ENCODE results near the gene NRN1L. TPM values are rescaled to one million over a fixed set of nuclear protein-coding genes. Genes with fewer than 3 reads are reported as not detected.

NRN1L gene
- total RNA-seq, 5 donors from 2014 or later (not counting 1 experiment from before 2014, with no cell fraction given), result 0.72 to 5.3 (median 3.1) TPM

DNA sequence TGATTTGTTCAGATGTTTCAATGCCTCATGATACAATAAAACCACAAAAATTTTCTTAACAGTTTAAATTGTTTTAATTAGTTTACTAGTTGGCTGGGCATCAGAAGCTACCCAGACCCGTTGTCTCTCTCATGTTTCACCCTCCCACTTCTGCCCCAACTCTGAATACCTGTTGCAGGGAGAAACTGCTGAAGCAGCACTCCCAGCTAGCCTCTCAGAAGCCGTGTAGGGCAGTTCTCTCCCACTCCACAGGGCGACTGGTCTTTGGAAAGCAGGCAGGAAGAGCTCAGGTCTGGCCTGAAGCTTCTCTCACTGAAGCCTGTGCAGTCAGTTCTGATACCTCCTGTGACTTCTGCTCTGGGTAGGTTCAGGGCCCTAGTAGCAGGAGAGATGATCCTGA, 13.4 kb upstream of the NRN1L start:
- ATAC-seq (replicated peaks in 1 of 4) (no peak), DNase-seq (no peak)
- H3K27ac Mint-ChIP-seq, result peak overlapping the region in 1 of 2 donors; percentile 91
- peaks cover 14% of the 10 kb centered on the region for H3K36me3 Mint-ChIP-seq
- no peak overlapping the region for H3K4me3 ChIP-seq (ENCODE audit: control insufficient read depth in 1 of 2, extremely low read depth in 1 of 2, low read length in 1 of 2)
- ChIA-PET CTCF (interaction anchor here in 1 of 2 donors (0.6 to 0.7 kb wide), 2 partner anchors 72 to 132 kb away, joined by 3 read pairs; no protein-coding TSS in a partner anchor), POLR2A (interaction anchor here in 1 of 2 donors (0.7 kb wide), 1 partner anchor 19 kb away, joined by 14 read pairs; no protein-coding TSS in a partner anchor)
- peaks cover 14 to 38% of the 10 kb centered on the region in 2 experiments for H3K4me1 ChIP-seq (ENCODE audit: control insufficient read depth in 1 of 2, extremely low read depth in 1 of 2, insufficient read depth in 2 of 2, low read length in 2 of 2)
- no peaks in the 10 kb centered on the region for H3K27me3 Mint-ChIP-seq
- no peaks in the 10 kb centered on the region for H3K9me3 ChIP-seq
- peaks cover 2 to 28% of the 10 kb centered on the region in 2 donors for H3K36me3 ChIP-seq (ENCODE audit: control insufficient read depth in 2 of 2, extremely low read depth in 1 of 2, insufficient read depth in 1 of 2, low read length in 1 of 2)
- H3K4me3 Mint-ChIP-seq, result peak overlapping the region in 1 of 3 donors; percentile 95
- no peak overlapping the region for H3K27ac ChIP-seq (ENCODE audit: low read length)
- no peaks in the 10 kb centered on the region for H3K27me3 ChIP-seq (replicated peaks in 1 of 2; ENCODE audit: control insufficient read depth in 2 of 2, extremely low read depth in 1 of 2, insufficient read depth in 2 of 2, low read length in 1 of 2)
- WGBS (ENCODE audit: insufficient coverage), result 82% methylated on average over 2 of the region's 3 CpGs
- peaks cover 28 to 38% (median 34%) of the 10 kb centered on the region in 3 donors for H3K4me1 Mint-ChIP-seq
- no peaks in the 10 kb centered on the region for H3K9me3 Mint-ChIP-seq

GRCh38 chr16:67872131-67872630, 12.5 kb upstream of the NRN1L start:
- Histone ChIP-seq H3K4me3 (ENCODE audit: control insufficient read depth in 1 of 2, extremely low read depth in 1 of 2, low read length in 1 of 2) (peak overlapping the region; percentile 85 to 94), H3K36me3 (ENCODE audit: control insufficient read depth in 2 of 2, extremely low read depth in 1 of 2, insufficient read depth in 1 of 2, low read length in 1 of 2) (peaks cover 8 to 34% of the 10 kb centered on the region in 2 donors), H3K27ac (ENCODE audit: low read length) (peak overlapping the region; percentile 90), H3K4me1 (ENCODE audit: control insufficient read depth in 1 of 2, extremely low read depth in 1 of 2, insufficient read depth in 2 of 2, low read length in 2 of 2) (peaks cover 14 to 43% of the 10 kb centered on the region in 2 experiments), H3K9me3 (no peaks in the 10 kb centered on the region), H3K27me3 (replicated peaks in 1 of 2; ENCODE audit: control insufficient read depth in 2 of 2, extremely low read depth in 1 of 2, insufficient read depth in 2 of 2, low read length in 1 of 2) (no peaks in the 10 kb centered on the region)
- Mint-ChIP-seq H3K27ac (peak overlapping the region; percentile 87 to 91), H3K4me3 (peak overlapping the region; percentile 90 to 95 (median 92)), H3K4me1 (peaks cover 29 to 42% (median 35%) of the 10 kb centered on the region in 3 donors), H3K27me3 (no peaks in the 10 kb centered on the region), H3K9me3 (no peaks in the 10 kb centered on the region), H3K36me3 (peaks cover 17% of the 10 kb centered on the region)
- ChIA-PET POLR2A (no interaction called here), CTCF (no interaction called here)
- no CpG with 5 or more reads among the region's 2 CpGs for WGBS (ENCODE audit: insufficient coverage)
- DNase-seq (no peak), ATAC-seq (replicated peaks in 1 of 4) (no peak)

- H3K4me3 ChIP-seq (ENCODE audit: control insufficient read depth in 1 of 2, extremely low read depth in 1 of 2, low read length in 1 of 2), result peak within 1 kb of the TSS; percentile 85 to 94
- Mint-ChIP-seq H3K4me1 (peaks cover 29 to 42% (median 35%) of the 10 kb centered on the region in 3 donors), H3K36me3 (peaks cover 24% of the 10 kb centered on the region), H3K27ac (peak within 1 kb of the TSS; percentile 89 to 91), H3K9me3 (no peaks in the 10 kb centered on the region), H3K27me3 (no peaks in the 10 kb centered on the region), H3K4me3 (peak within 1 kb of the TSS; percentile 90 to 95 (median 92))
- DNase-seq, result peak; percentile 63 to 91 (median 82)
- peak; percentile 91 to 96 (median 92) for ATAC-seq (replicated peaks in 1 of 4)
- peaks cover 14 to 43% of the 10 kb centered on the region in 2 experiments for H3K4me1 ChIP-seq (ENCODE audit: control insufficient read depth in 1 of 2, extremely low read depth in 1 of 2, insufficient read depth in 2 of 2, low read length in 2 of 2)
- peaks cover 11 to 35% of the 10 kb centered on the region in 2 donors for H3K36me3 ChIP-seq (ENCODE audit: control insufficient read depth in 2 of 2, extremely low read depth in 1 of 2, insufficient read depth in 1 of 2, low read length in 1 of 2)
- CTCF ChIA-PET, result interaction anchor here in 1 of 2 donors (0.8 kb wide), 1 partner anchor 11 kb away, joined by 3 read pairs; no protein-coding TSS in a partner anchor
- peak within 1 kb of the TSS; percentile 90 for H3K27ac ChIP-seq (ENCODE audit: low read length)
- no peaks in the 10 kb centered on the region for H3K9me3 ChIP-seq
- WGBS (ENCODE audit: insufficient coverage), result 2% methylated on average over 71 of the region's 72 CpGs
- no peaks in the 10 kb centered on the region for H3K27me3 ChIP-seq (replicated peaks in 1 of 2; ENCODE audit: control insufficient read depth in 2 of 2, extremely low read depth in 1 of 2, insufficient read depth in 2 of 2, low read length in 1 of 2)
- POLR2A ChIA-PET, result no interaction called here
Observed at GRCh38 chr16:67872631-67873434, 11.9 kb upstream of the NRN1L start, which contains the start of gene EDC4. TSS of gene EDC4 (plus strand) at chr16:67873052. CDS start at chr16:67873262, 210 bp downstream.

GRCh38 chr16:67873435-67874370, 11.0 kb upstream of the NRN1L start:
- Mint-ChIP-seq H3K27me3 (no peaks in the 10 kb centered on the region), H3K4me1 (peaks cover 29 to 42% (median 35%) of the 10 kb centered on the region in 3 donors), H3K27ac (peak overlapping the region; percentile 89 to 91), H3K9me3 (no peaks in the 10 kb centered on the region), H3K36me3 (peaks cover 26% of the 10 kb centered on the region), H3K4me3 (peak overlapping the region; percentile 90 to 95 (median 92))
- no peaks in the 10 kb centered on the region for H3K9me3 ChIP-seq
- WGBS (ENCODE audit: insufficient coverage), result 5% methylated on average over 19 of the region's 23 CpGs
- ChIA-PET POLR2A (interaction anchor here in 1 of 2 donors (0.6 kb wide), 1 partner anchor 835 kb away, joined by 5 read pairs; no protein-coding TSS in a partner anchor), CTCF (interaction anchor here (0.8 to 1.0 kb wide), 2 partner anchors 10 to 61 kb away, joined by 3 read pairs; no protein-coding TSS in a partner anchor)
- peak overlapping the region; percentile 85 to 94 for H3K4me3 ChIP-seq (ENCODE audit: control insufficient read depth in 1 of 2, extremely low read depth in 1 of 2, low read length in 1 of 2)
- H3K27ac ChIP-seq (ENCODE audit: low read length), result peak overlapping the region; percentile 58
- H3K36me3 ChIP-seq (ENCODE audit: control insufficient read depth in 2 of 2, extremely low read depth in 1 of 2, insufficient read depth in 1 of 2, low read length in 1 of 2), result peaks cover 19 to 38% of the 10 kb centered on the region in 2 donors
- H3K4me1 ChIP-seq (ENCODE audit: control insufficient read depth in 1 of 2, extremely low read depth in 1 of 2, insufficient read depth in 2 of 2, low read length in 2 of 2), result peaks cover 14 to 43% of the 10 kb centered on the region in 2 experiments
- H3K27me3 ChIP-seq (replicated peaks in 1 of 2; ENCODE audit: control insufficient read depth in 2 of 2, extremely low read depth in 1 of 2, insufficient read depth in 2 of 2, low read length in 1 of 2), result no peaks in the 10 kb centered on the region
- ATAC-seq (replicated peaks in 1 of 4) (peak in 3 of 4 experiments; percentile 4 to 20 (median 15)), DNase-seq (no peak)

- Histone ChIP-seq H3K27ac (ENCODE audit: low read length) (no peak overlapping the region), H3K27me3 (replicated peaks in 1 of 2; ENCODE audit: control insufficient read depth in 2 of 2, extremely low read depth in 1 of 2, insufficient read depth in 2 of 2, low read length in 1 of 2) (no peaks in the 10 kb centered on the region), H3K4me3 (ENCODE audit: control insufficient read depth in 1 of 2, extremely low read depth in 1 of 2, low read length in 1 of 2) (peak overlapping the region; percentile 85 to 94), H3K9me3 (no peaks in the 10 kb centered on the region), H3K4me1 (ENCODE audit: control insufficient read depth in 1 of 2, extremely low read depth in 1 of 2, insufficient read depth in 2 of 2, low read length in 2 of 2) (peaks cover 14 to 43% of the 10 kb centered on the region in 2 experiments), H3K36me3 (ENCODE audit: control insufficient read depth in 2 of 2, extremely low read depth in 1 of 2, insufficient read depth in 1 of 2, low read length in 1 of 2) (peaks cover 23 to 44% of the 10 kb centered on the region in 2 donors)
- H3K27ac Mint-ChIP-seq, result peak overlapping the region; percentile 50 to 77
- H3K27me3 Mint-ChIP-seq, result no peaks in the 10 kb centered on the region
- no peak for DNase-seq
- peaks cover 29 to 42% (median 35%) of the 10 kb centered on the region in 3 donors for H3K4me1 Mint-ChIP-seq
- no peak for ATAC-seq (replicated peaks in 1 of 4)
- peaks cover 32% of the 10 kb centered on the region for H3K36me3 Mint-ChIP-seq
- CTCF ChIA-PET, result interaction anchor here in 1 of 2 donors (1.0 kb wide), 1 partner anchor 60 kb away, joined by 3 read pairs; no protein-coding TSS in a partner anchor
- H3K4me3 Mint-ChIP-seq, result peak overlapping the region; percentile 90 to 95 (median 92)
- 75% methylated on average over 3 of the region's 3 CpGs for WGBS (ENCODE audit: insufficient coverage)
- no peaks in the 10 kb centered on the region for H3K9me3 Mint-ChIP-seq
- POLR2A ChIA-PET, result no interaction called here
Observed at GRCh38 chr16:67874372-67874771, 10.3 kb upstream of the NRN1L start.
